Right ventricle myocardium superior (tissue), 1 donor: Measurements from ENCODE around the gene MRPL1. TPM values are rescaled to one million over a fixed set of nuclear protein-coding genes. Genes with fewer than 3 reads are reported as not detected.

ENCODE experiments used
- ATAC-seq: fragments of 200-7000 bp; cut with Tn5 transposase; one replicate; pipeline ENCODE4 v1.9.1; 2020; ENCODE audit warnings: mild to moderate bottlenecking; ENCODE audit not compliant: poor library complexity
- DNase-seq: peaks from one replicate; pipeline ENCODE4 v3.0.0-alpha.2; 2020
- intact Hi-C: fragments of 100-400 bp; cut with DNase I; formaldehyde crosslinking; loops from one replicate; pipeline ENCODE4 v1.11.2; 2022
- long read RNA-seq: library from polyadenylated mRNA; unstranded; transcript quantifications from one replicate; pipeline ENCODE4 v2.0.0, GENCODE V29; 2021
- total RNA-seq: library from RNA; stranded (reverse); fragmentation: NEBNext Ultra II Directional; extraction: Animal tissue kit (Norgen Biotek cat#: 25700); gene quantifications from one replicate; pipeline ENCODE4 v1.2.1, GENCODE V29; 2021
- donor health status: DM: no; HTN: yes; CAD: no; lungs with severe emphysema.

The MRPL1 gene
- total RNA-seq: 44.8 TPM
- long read RNA-seq, transcript MRPL1-201 (9 exons, 1,490 nt): major isoform, 23 of 26 reads
- long read RNA-seq, partial matches to known transcripts: 1 of 26 reads
- long read RNA-seq, other reads (novel, unspliced or antisense): 2 of 26 reads

GRCh38 chr4:77862478-77863216, at the start of gene MRPL1:
TSS of gene MRPL1 (plus strand) at chr4:77862830. CDS start at chr4:77862849, 19 bp downstream.
- intact Hi-C loops: loop anchor here (2.0 kb wide), 1 partner anchor 44 kb away; the partner anchor contains the start of gene CNOT6L
- ATAC-seq (peak; percentile 98), DNase-seq (peak; percentile 92)

GRCh38 chr4:77815636-77816035, 47.0 kb upstream of the MRPL1 start:
- intact Hi-C loops: no loop called here
- no peak for ATAC-seq
- no peak for DNase-seq

GRCh38 chr4:77816546-77816945, 46.1 kb upstream of the MRPL1 start:
- intact Hi-C loops: no loop called here

GRCh38 chr4:77817304-77818072, 45.1 kb upstream of the MRPL1 start:
- intact Hi-C loops: loop anchor here (2.0 kb wide), 1 partner anchor 45 kb away; the partner anchor contains the start of gene MRPL1
- ATAC-seq: no peak
- no peak for DNase-seq

More at GRCh38 chr4:77816546-77816945, 46.1 kb upstream of the MRPL1 start:
- DNase-seq (no peak), ATAC-seq (no peak)

- DNase-seq: peak; percentile 85
- ATAC-seq: peak; percentile 64
- intact Hi-C loops: loop anchor here (2.0 kb wide), 1 partner anchor 45 kb away; the partner anchor contains the start of gene MRPL1
Measured at GRCh38 chr4:77818073-77818601, 44.5 kb upstream of the MRPL1 start.

- peak; percentile 74 for DNase-seq
- intact Hi-C loops: loop anchor here (2.0 kb wide), 1 partner anchor 44 kb away; the partner anchor contains the start of gene MRPL1
- peak; percentile 76 for ATAC-seq
Measured at GRCh38 chr4:77818602-77819403, 43.8 kb upstream of the MRPL1 start, which contains the start of gene CNOT6L. TSS of gene CNOT6L (minus strand) at chr4:77819368. CDS start at chr4:77819308, 60 bp downstream.

- DNase-seq: peak; percentile 89
- intact Hi-C loops: loop anchor here (2.0 kb wide), 1 partner anchor 43 kb away; the partner anchor contains the start of gene MRPL1
- ATAC-seq: peak; percentile 20
Measured at GRCh38 chr4:77819404-77819842, 43.2 kb upstream of the MRPL1 start.

GRCh38 chr4:77819843-77820648, 42.6 kb upstream of the MRPL1 start:
- DNase-seq (peak; percentile 95), ATAC-seq (peak; percentile 94)
- intact Hi-C loops: loop anchor here (2.0 kb wide), 1 partner anchor 43 kb away; the partner anchor contains the start of gene MRPL1

- ATAC-seq: no peak
- no peak for DNase-seq
- intact Hi-C loops: no loop called here
Measured at GRCh38 chr4:77820649-77821561, 41.7 kb upstream of the MRPL1 start.

GRCh38 chr4:77821775-77822174, 40.9 kb upstream of the MRPL1 start:
- ATAC-seq: no peak
- intact Hi-C loops: no loop called here
- DNase-seq: no peak

- intact Hi-C loops: no loop called here
- ATAC-seq: no peak
- DNase-seq: no peak
Measured at GRCh38 chr4:77826275-77826674, 36.4 kb upstream of the MRPL1 start.

GRCh38 chr4:77827343-77827742, 35.3 kb upstream of the MRPL1 start:
- no peak for DNase-seq
- ATAC-seq: no peak
- intact Hi-C loops: no loop called here

GRCh38 chr4:77833126-77833724, 29.4 kb upstream of the MRPL1 start:
- DNase-seq: no peak
- no peak for ATAC-seq
- intact Hi-C loops: no loop called here

- intact Hi-C loops: no loop called here
- no peak for ATAC-seq
- no peak for DNase-seq
Measured at GRCh38 chr4:77834403-77834802, 28.2 kb upstream of the MRPL1 start.

- no peak for DNase-seq
- intact Hi-C loops: no loop called here
- ATAC-seq: no peak
Measured at GRCh38 chr4:77843628-77844027, 19.0 kb upstream of the MRPL1 start.

- ATAC-seq (no peak), DNase-seq (no peak)
- intact Hi-C loops: no loop called here
Measured at GRCh38 chr4:77844363-77844762, 18.3 kb upstream of the MRPL1 start.
